ENCODE results near the gene RRP36.

DNA sequence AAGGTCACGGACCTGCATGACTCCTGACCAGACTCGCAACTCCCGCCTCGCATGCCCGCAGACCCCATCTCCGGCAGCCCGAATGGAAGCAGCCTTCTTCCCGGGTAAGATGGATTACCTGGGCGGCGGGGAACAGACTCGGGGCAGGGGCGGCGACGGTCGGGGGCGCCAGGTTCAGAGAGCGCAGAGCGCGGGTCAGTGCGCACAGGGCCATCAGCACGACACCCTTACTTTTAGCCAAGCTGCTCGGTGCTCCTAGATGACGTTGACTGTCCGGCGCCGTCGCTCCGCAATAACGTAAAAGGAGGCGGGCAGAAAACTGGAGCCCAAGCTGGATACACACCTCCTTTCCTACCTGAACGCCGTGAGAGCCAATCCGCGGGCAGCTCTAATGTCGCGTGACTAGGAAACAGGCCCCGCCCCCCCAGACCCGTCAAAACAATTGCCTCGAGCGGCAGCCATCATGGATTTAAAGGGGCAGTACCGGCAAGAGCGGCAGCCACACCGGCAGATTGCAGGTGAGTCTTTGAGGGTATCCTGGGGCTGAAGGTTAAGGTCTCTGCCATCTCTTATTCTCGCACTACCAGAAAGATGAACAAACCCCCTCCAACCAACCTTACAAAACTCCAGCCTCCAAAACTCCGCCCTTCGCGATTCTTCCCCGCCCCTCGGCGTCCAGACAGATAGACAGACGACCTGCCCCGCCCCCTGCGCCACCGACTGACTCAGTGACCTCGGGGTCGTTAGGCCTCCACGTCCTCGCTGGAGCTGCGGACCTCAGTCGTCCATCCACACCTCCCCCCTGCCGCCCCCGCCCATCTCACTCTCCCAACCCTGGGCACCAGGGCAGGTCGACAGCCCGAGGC lies 38.0 kb downstream of the RRP36 start, which contains the start of the genes KLC4 and MRPL2:
- TF ChIP-seq, protein P1, sequence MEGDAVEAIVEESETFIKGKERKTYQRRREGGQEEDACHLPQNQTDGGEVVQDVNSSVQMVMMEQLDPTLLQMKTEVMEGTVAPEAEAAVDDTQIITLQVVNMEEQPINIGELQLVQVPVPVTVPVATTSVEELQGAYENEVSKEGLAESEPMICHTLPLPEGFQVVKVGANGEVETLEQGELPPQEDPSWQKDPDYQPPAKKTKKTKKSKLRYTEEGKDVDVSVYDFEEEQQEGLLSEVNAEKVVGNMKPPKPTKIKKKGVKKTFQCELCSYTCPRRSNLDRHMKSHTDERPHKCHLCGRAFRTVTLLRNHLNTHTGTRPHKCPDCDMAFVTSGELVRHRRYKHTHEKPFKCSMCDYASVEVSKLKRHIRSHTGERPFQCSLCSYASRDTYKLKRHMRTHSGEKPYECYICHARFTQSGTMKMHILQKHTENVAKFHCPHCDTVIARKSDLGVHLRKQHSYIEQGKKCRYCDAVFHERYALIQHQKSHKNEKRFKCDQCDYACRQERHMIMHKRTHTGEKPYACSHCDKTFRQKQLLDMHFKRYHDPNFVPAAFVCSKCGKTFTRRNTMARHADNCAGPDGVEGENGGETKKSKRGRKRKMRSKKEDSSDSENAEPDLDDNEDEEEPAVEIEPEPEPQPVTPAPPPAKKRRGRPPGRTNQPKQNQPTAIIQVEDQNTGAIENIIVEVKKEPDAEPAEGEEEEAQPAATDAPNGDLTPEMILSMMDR (IDR thresholded peaks at IDR 0.05): no peak
- TF ChIP-seq POLR2A (IDR thresholded peaks at IDR 0.05): peak; percentile 82 to 85
